Esophagus squamous epithelium (tissue), 5 donors: ENCODE results near the gene BTG4. TPM values are rescaled to one million over a fixed set of nuclear protein-coding genes. Genes with fewer than 3 reads are reported as not detected.
A peak's percentile ranks its signal among the peaks of the same experiment; 100 is the strongest.

Experiments
- DNase-seq: peaks from one replicate; lab custom pipeline; 2025; lab: John Stamatoyannopoulos, UW
- H3K27ac ChIP-seq, 4 donors: fragments of 200-600 bp; sonication (generic); one replicate each; pipeline ENCODE4 v1.5.1; 2016 to 2019; ENCODE audit warnings: mild to moderate bottlenecking in 1 of 4
- H3K27me3 ChIP-seq, 4 donors: fragments of 200-600 bp; sonication (generic); 1 replicate in 3 of 4; 2 replicates in 1 of 4; pipeline versions ENCODE4 v1.5.1 to v1.6.0; 2017 to 2021; ENCODE audit warnings: antibody characterized with exemption in 1 of 4
- H3K36me3 ChIP-seq, 3 donors: fragments of 200-600 bp; sonication (generic); one replicate each; pipeline ENCODE4 v1.5.1; 2016 to 2019
- H3K4me1 ChIP-seq, 3 donors: fragments of 200-600 bp; sonication (generic); one replicate each; pipeline ENCODE4 v1.5.1; 2017 to 2019
- H3K4me3 ChIP-seq, 4 donors: fragments of 200-600 bp; sonication (generic); 1 replicate in 3 of 4; 2 replicates in 1 of 4; pipeline ENCODE4 v1.5.1; 2016 to 2019; ENCODE audit warnings: mild to moderate bottlenecking in 2 of 4, moderate library complexity in 1 of 4
- H3K9me3 ChIP-seq, 3 donors: fragments of 200-600 bp; sonication (generic); one replicate each; pipeline ENCODE4 v1.5.1; 2016 to 2019
- POLR2A ChIP-seq, 4 donors: fragments of 450-650 bp; IDR thresholded peaks; one replicate each; pipeline ENCODE4 v1.6.1; 2017; ENCODE audit warnings: antibody characterized with exemption in 4 of 4, mild to moderate bottlenecking in 4 of 4, moderate library complexity in 3 of 4
- WGBS, 2 donors: methylation state at CpG; one replicate each; pipeline ENCODE4 v1.1.5; 2018; 5-methylcytosine and 5-hydroxymethylcytosine counted together
- intact Hi-C: fragments of 100-400 bp; cut with DNase I; formaldehyde crosslinking; loops from one replicate; pipeline ENCODE4 v1.15.0; 2022
- total RNA-seq, 4 donors: library from RNA; depleted of rRNA; stranded (reverse); fragments of >200 nt; gene quantifications; one replicate each; pipeline ENCODE4 v1.1.0, GENCODE V29; 2016
- TF ChIP-seq, protein P1 (sequence below), 6 experiments: fragments of 450-650 bp in 4 of 6; fragments of 200-600 bp in 2 of 6; sonication (generic) in 2 of 6; IDR thresholded peaks; one replicate each; pipeline ENCODE4 v1.5.1; 2016 to 2019; ENCODE audit warnings: antibody characterized with exemption in 6 of 6, mild to moderate bottlenecking in 4 of 6, moderate library complexity in 4 of 6
- donor health status: DM: yes; HTN: yes; CAD: no.

The BTG4 gene
- total RNA-seq, 4 donors from 2014 or later, result not detected

DNA sequence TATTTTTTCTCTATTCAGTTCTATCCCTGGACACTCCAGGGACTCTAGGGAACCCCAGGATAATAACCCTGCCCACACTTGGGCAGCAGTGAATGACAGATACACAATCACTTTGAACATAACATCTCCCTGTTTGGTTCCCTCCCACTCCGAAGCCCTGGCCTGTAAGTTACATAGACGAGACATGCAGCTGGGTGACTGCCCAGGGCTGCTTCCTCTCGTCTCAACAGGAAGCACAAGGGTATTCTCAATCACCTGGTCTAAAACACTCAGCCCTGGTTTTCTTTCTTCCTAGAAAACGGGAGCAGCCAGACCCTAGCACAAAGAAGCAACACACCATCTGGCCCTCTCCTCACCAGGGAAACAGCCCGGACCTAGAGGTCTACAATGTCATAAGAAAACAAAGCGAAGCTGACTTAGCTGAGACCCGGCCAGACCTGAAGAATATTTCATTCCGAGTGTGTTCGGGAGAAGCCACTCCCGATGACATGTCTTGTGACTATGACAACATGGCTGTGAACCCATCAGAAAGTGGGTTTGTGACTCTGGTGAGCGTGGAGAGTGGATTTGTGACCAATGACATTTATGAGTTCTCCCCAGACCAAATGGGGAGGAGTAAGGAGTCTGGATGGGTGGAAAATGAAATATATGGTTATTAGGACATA lies 47.7 kb upstream of the BTG4 start:
- TF ChIP-seq, protein P1, sequence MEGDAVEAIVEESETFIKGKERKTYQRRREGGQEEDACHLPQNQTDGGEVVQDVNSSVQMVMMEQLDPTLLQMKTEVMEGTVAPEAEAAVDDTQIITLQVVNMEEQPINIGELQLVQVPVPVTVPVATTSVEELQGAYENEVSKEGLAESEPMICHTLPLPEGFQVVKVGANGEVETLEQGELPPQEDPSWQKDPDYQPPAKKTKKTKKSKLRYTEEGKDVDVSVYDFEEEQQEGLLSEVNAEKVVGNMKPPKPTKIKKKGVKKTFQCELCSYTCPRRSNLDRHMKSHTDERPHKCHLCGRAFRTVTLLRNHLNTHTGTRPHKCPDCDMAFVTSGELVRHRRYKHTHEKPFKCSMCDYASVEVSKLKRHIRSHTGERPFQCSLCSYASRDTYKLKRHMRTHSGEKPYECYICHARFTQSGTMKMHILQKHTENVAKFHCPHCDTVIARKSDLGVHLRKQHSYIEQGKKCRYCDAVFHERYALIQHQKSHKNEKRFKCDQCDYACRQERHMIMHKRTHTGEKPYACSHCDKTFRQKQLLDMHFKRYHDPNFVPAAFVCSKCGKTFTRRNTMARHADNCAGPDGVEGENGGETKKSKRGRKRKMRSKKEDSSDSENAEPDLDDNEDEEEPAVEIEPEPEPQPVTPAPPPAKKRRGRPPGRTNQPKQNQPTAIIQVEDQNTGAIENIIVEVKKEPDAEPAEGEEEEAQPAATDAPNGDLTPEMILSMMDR (IDR thresholded peaks at IDR 0.05), result no peak
- no peak for TF ChIP-seq POLR2A (IDR thresholded peaks at IDR 0.05)
- intact Hi-C loops, result loop anchor here (10.0 kb wide), 1 partner anchor 105 kb away; no protein-coding TSS in a partner anchor
- Histone ChIP-seq H3K27ac (no peak overlapping the region), H3K27me3 (no peaks in the 10 kb centered on the region), H3K4me3 (no peak overlapping the region), H3K36me3 (no peaks in the 10 kb centered on the region), H3K9me3 (no peaks in the 10 kb centered on the region), H3K4me1 (peaks cover 0 to 6% (median 1%) of the 10 kb centered on the region in 3 donors)
- WGBS, 2 donors, result 70 to 94% methylated on average over 6 to 10 of the region's 11 CpGs
- no peak for DNase-seq

DNA sequence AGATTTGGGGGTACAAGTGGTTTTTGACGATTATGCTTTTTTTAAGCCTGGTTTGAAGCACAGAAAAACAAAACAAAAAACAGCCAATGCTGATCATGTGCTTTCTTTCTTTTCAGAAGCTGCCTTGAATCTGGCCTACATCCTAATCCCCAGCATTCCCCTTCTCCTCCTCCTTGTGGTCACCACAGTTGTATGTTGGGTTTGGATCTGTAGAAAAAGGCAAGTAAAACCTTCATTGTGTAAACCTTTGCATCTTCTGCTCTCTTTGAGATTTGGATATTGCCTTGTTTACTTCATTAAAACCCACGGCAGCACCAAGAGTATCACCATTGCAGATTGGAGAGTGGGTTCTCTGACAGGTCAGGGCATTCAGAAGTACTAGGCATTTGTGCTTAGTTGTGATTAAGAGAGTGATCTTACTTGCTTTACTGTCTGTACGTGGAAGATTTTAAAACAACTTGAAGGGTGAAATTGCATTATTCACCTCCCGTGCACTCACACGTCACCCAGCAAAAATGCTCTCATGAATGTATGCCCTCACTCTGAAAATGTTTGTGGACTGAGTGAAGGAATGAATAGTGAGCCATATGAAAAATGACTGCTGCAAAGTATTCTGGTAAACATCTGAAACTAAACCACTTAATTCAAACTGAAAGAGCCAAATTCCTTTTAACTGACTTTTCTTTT lies 45.4 kb upstream of the BTG4 start:
- Histone ChIP-seq H3K9me3 (no peaks in the 10 kb centered on the region), H3K4me1 (peaks cover 0 to 16% (median 3%) of the 10 kb centered on the region in 3 donors), H3K36me3 (no peaks in the 10 kb centered on the region), H3K27ac (peak overlapping the region in 1 of 4 donors; percentile 49), H3K4me3 (no peak overlapping the region), H3K27me3 (no peaks in the 10 kb centered on the region)
- intact Hi-C loops, result loop anchor here (10.0 kb wide), 1 partner anchor 103 kb away; no protein-coding TSS in a partner anchor
- 68 to 74% methylated on average over 5 of the region's 5 CpGs for WGBS, 2 donors
- TF ChIP-seq, protein P1 (IDR thresholded peaks at IDR 0.05), result no peak
- TF ChIP-seq POLR2A (IDR thresholded peaks at IDR 0.05), result no peak
- DNase-seq, result no peak

DNA sequence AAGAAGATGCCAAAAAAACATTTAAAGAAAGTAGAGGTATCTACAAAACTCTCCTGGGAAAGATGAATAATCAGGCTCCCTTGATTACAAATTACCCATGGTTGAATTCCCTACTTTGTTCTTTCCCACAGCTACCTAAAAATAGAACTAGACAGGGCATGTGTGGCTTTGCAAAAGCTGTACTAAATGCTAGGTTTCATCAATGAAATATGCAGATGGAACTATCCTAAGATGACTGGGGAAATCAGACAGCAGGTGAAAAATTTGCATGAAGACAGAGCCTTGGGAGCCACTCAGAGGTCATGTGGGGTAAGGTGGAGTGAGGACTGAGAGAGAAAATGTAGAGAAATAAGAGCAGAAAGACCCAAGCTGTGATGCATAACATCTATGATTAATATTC lies 43.1 kb upstream of the BTG4 start:
- no peak for DNase-seq
- H3K9me3 ChIP-seq, result no peaks in the 10 kb centered on the region
- TF ChIP-seq, protein P1 (IDR thresholded peaks at IDR 0.05), result no peak
- no peak for TF ChIP-seq POLR2A (IDR thresholded peaks at IDR 0.05)
- H3K27ac ChIP-seq, result no peak overlapping the region
- H3K36me3 ChIP-seq, result no peaks in the 10 kb centered on the region
- intact Hi-C loops, result loop anchor here (10.0 kb wide), 1 partner anchor 100 kb away; no protein-coding TSS in a partner anchor
- peaks cover 0 to 16% (median 3%) of the 10 kb centered on the region in 3 donors for H3K4me1 ChIP-seq
- no peak overlapping the region for H3K4me3 ChIP-seq
- no peaks in the 10 kb centered on the region for H3K27me3 ChIP-seq

DNA sequence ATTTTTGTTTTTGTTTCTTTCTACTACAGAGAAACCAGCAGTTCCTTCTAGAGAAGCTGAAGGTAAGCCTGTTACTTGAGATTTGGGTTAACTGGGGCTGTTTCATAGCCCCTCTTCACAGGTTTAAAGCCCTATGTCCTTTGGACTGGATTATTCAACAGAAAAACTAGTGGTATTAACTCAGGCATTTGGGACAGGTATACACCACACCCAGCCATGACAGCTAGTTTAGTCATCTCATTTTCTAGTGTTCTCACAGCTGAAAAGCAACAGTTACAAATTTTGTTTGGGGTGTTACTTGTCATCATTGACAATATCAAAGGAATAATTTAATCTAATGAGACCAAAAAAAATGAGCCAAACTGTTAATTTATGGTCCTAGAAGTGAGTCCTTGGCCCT lies 42.3 kb upstream of the BTG4 start:
- DNase-seq, result no peak

More for the DNA sequence above, 42.3 kb upstream of the BTG4 start:
- H3K36me3 ChIP-seq, result no peaks in the 10 kb centered on the region
- peak overlapping the region in 1 of 4 donors; percentile 50 for H3K27ac ChIP-seq
- H3K9me3 ChIP-seq, result no peaks in the 10 kb centered on the region
- no peaks in the 10 kb centered on the region for H3K27me3 ChIP-seq
- peaks cover 0 to 16% (median 3%) of the 10 kb centered on the region in 3 donors for H3K4me1 ChIP-seq
- intact Hi-C loops, result loop anchor here (10.0 kb wide), 1 partner anchor 100 kb away; no protein-coding TSS in a partner anchor
- no peak overlapping the region for H3K4me3 ChIP-seq
- TF ChIP-seq POLR2A (IDR thresholded peaks at IDR 0.05), result no peak
- TF ChIP-seq, protein P1 (IDR thresholded peaks at IDR 0.05), result no peak
